GM20431 (cell line): ENCODE data around the gene CFAP299.
"Not testable (repeated sequence)": the region's sequence is repeated elsewhere in the genome, so short reads cannot be mapped to it uniquely, and the experiment has no call there.

ENCODE experiments used
- in situ Hi-C: fragments of 300-500 bp; cut with MseI, MboI; formaldehyde crosslinking; loops from one replicate; pipeline ENCODE4 v1.15.0; 2020; ENCODE audit warnings: low sequenced_read_pairs; ENCODE audit not compliant: unreplicated experiment

The CFAP299 gene

GRCh38 chr4:80655662-80656061, 320.1 kb downstream of the CFAP299 start:
- in situ Hi-C loops, result no loop called here

- in situ Hi-C loops, result not testable (repeated sequence)
Measured at GRCh38 chr4:80670118-80670517, 334.6 kb downstream of the CFAP299 start.

DNA sequence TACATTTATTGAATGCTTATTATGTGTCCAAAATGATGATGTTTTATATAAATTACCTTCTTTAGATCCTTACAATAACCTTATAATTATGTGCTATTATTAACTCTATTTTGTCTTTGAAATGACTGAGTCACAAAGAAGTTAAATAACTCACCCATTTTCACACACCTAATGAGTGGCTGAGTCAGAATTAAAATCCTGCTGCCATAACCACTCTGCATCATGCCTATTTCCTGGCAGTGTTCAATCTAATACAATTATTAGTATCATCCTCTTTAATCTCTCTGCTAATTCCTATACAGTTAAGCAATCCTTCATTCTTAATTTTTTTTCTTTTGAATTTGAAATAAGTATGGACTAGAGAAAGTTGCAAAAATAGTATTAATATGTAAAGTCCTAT, 342.9 kb downstream of the CFAP299 start:
- in situ Hi-C loops, result no loop called here

- in situ Hi-C loops, result no loop called here
Measured at GRCh38 chr4:80680934-80681333, 345.4 kb downstream of the CFAP299 start.

GRCh38 chr4:80685214-80685613, 349.7 kb downstream of the CFAP299 start:
- in situ Hi-C loops, result no loop called here

GRCh38 chr4:80687736-80688135, 352.2 kb downstream of the CFAP299 start:
- in situ Hi-C loops, result not testable (repeated sequence)

DNA sequence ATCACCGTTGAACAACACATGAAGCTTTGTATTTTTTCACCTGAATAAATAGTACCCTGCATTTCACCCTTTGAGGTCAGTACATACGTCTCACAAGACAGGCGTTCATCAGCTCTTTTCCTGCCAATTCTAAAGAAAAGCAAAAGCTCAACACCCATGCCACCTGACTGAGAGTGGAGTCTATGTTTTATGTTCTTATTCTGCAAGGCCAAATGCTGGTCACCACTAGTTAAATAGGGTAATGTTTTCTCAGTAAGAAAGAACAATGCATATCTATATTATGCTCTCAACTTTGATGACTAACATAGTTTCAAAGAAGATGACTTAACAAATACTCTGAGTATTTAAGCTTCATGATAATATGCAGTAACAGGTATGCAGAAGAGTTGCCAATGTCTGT, 358.6 kb downstream of the CFAP299 start:
- in situ Hi-C loops, result no loop called here

DNA sequence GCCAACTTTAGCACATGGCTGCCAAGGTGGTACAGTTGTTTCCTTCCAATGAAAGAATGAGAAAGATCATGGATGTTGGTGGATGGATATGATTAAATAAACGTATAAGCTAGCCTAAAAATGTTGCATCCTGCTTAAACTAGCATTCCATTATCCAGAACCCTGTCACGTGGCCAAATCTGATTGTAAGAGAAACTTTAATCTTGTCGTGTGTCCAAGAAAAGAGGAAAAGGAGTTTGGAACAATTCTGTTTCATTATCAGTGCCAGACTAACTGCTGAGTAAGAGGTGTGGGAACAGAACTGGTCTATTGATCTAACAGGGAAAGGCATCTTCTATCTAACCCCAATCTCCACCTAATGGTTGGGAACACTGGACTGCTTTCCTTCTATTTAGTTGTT, 369.8 kb downstream of the CFAP299 start:
- in situ Hi-C loops, result no loop called here

- in situ Hi-C loops, result no loop called here
Measured at GRCh38 chr4:80709082-80709869, 373.7 kb downstream of the CFAP299 start.

DNA sequence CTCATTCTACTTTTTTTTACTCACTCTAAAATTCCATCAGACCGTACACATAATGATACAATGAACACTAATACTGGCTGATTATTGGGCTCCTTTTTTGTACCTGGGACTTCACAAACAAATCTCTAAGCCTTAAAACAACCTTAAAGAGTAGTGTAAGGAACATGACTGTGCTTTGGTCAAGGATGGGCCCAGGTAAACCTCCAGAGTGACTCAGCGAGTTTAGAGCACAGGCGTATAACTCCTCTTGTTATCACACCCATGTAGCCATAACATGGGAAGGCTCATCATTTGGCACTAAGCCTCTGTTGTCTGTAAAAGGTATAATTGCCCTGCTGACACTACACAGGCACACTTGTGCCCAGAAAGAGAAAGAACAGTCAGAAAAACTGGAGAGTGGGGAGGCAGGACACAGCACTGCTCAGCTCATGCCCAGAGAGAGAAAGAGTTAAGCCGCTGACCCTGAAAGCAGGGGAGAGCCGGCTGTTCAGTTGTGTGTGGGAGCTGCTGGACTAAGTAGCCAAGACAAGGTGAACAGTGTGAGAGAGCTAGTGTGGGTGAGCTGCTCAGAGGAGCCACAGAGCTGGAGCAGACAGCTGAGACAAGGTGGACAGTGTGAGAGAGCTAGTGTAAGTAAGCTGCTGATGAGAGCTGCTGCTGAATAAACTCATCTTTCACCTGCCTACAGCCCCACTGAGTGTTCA, 375.4 kb downstream of the CFAP299 start:
- in situ Hi-C loops, result no loop called here

DNA sequence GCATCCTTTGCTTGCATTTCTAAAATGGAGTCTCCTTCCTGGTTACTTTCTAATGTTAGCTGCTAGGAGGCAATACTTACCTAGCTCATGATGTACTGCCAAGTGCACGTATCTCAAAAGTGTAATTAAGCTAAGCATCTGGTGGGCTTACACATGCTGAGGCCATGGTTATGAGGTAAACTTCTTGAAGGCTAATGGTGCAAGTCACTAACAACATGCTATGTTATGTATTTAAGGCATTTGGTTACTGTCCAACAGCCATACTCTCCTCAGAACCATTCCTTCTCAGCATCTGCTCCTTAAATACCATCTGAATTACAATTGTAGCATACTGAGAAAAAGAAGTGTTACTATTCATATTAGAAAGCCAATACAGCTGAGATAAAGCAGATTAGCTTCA, 376.4 kb downstream of the CFAP299 start:
- in situ Hi-C loops, result no loop called here

DNA sequence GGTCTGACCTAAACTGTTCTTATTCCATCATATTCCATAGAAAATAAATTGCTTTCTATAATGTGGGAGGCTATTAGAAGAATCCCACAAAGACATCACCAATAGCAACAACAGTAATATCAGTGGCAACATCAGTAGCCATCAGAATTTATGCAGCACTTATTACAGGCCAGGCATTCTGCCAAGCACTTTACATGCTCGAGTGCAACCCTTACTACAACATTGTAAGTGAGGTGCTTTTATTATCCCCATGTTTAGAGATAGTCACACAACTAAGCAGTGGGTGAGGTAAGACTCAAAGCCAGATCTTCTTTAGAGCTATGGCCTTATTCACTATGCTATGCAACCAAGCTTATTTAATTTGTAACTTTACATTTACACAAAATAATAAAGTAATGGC, 377.9 kb downstream of the CFAP299 start:
- in situ Hi-C loops, result no loop called here

DNA sequence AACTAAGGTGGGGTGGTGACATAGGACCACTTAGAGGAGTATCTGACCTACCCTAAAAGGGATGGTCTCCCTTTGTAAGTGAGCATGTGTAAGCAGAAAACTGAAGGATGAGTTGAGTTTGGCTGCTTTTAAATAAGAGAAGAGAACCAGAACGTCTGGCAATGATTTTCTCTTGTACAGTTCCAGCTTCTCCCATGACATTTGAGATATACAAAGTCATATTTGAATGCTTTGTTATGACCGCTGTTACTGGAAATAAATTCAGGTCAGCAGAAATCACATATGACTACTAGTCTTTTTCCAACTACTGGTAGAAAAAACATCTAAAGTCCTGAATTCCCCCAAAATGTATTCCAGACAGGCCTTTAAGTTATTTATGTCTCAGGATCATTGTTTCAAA, 381.7 kb downstream of the CFAP299 start:
- in situ Hi-C loops, result no loop called here

DNA sequence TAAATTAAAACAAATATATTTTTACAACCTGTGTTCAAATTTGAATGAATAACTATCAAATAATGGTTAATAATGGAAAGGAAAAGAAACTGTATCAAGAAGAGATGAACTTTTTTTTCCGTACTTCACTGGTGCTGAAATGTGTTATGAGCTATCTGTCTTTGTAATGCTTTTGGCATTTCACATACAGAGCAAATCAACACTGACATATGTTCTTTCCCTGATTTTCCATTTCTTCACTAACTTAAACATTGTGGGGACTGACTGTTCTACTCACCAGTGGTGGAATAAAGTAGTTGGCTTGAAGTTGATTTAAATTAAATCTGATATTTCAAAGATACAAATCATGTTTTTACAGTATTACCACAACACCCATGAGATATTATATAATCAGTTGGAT, 390.9 kb downstream of the CFAP299 start:
- in situ Hi-C loops, result no loop called here

GRCh38 chr4:80730158-80730557, 394.6 kb downstream of the CFAP299 start:
- in situ Hi-C loops, result no loop called here

- in situ Hi-C loops, result no loop called here
Measured at GRCh38 chr4:80731436-80731835, 395.9 kb downstream of the CFAP299 start.

- in situ Hi-C loops, result no loop called here
Measured at GRCh38 chr4:80732010-80732409, 396.5 kb downstream of the CFAP299 start.

DNA sequence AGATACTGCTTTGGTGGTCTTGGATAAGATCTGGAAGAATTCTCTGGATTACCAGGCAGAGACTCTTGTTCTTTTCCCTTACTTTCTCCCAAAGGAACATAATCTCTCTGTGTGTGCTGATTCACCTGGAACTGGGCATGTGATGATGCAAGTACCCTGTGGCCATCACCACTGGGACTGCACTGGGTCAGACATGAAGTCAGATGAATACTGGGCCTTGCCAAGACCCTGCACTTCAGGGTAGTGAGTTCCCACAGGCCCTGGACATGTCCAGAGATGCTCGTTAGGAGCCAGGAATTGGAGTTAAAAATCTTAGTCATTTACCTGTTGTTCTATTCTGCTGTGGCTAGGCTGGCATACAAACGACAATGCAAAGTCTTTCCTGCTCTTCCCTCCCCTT, 404.8 kb downstream of the CFAP299 start:
- in situ Hi-C loops, result no loop called here

GRCh38 chr4:80749558-80749957, 414.0 kb downstream of the CFAP299 start:
- in situ Hi-C loops, result not testable (repeated sequence)

DNA sequence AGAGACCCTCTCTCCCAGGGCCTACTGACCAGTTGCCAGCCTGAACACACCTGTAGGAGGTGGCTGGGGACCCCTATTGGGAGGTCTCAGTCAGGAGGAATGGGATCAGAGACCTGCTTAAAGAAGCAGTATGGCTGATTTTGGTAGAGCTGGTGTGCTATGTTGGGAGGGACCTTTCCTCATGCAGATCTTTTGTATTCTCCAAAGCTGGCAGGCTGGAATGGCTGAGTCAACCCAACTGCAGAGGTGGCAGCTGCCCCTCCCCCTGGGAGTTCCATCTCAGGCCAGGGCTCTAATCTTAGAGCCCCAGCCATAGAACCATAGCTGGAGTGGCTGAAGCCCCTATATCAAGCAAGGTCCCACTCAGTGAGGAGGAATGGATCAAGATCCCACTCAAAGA, 415.7 kb downstream of the CFAP299 start:
- in situ Hi-C loops, result no loop called here

DNA sequence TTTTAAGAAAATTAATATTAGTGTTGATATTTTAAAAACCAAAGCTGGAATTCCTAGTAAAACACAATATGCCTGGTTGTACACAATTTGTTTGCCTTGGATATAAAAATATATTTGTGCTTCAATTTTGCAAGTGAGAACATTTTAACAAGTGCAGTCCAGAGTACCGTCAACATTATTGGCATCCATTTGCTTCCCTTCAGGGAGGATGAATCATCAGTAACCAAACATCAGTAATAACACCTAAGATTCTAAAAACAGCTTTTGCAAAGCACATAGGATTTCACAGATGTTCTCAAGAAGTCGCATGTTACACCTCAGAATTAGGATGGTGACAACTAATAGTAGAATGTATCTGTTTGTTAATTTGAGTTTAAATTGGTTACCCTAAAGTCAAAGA, 432.4 kb downstream of the CFAP299 start:
- in situ Hi-C loops, result no loop called here

DNA sequence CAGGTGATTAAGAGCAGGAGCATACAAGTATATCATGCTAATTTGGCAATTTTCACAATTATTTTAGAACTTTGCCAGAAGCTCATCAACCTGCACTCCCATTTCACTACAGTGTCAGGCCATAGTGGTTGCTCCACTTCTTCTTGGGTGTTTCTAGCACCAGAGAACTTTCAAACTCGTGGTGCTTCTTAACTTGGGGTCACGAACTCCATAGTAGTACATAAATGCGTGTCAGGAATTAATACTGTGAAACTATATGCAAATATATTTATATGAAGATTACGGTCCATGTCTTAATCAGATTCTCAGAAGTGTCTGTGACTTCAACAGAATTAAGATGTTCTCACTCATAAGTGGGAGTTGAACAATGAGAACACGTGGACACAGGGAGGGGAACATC, 440.6 kb downstream of the CFAP299 start:
- in situ Hi-C loops, result no loop called here
